HG03060 (cell line): Measurements from ENCODE around the gene MEIS3.
"Not testable (repeated sequence)": the region's sequence is repeated elsewhere in the genome, so short reads cannot be mapped to it uniquely, and the experiment has no call there.

Source experiments
- ATAC-seq: cut with Tn5 transposase; IDR thresholded peaks from one replicate; pipeline ENCODE4 v1.9.1; 2021; ENCODE audit warnings: low read depth, moderate number of reproducible peaks; ENCODE audit not compliant: unreplicated experiment

Gene MEIS3

DNA sequence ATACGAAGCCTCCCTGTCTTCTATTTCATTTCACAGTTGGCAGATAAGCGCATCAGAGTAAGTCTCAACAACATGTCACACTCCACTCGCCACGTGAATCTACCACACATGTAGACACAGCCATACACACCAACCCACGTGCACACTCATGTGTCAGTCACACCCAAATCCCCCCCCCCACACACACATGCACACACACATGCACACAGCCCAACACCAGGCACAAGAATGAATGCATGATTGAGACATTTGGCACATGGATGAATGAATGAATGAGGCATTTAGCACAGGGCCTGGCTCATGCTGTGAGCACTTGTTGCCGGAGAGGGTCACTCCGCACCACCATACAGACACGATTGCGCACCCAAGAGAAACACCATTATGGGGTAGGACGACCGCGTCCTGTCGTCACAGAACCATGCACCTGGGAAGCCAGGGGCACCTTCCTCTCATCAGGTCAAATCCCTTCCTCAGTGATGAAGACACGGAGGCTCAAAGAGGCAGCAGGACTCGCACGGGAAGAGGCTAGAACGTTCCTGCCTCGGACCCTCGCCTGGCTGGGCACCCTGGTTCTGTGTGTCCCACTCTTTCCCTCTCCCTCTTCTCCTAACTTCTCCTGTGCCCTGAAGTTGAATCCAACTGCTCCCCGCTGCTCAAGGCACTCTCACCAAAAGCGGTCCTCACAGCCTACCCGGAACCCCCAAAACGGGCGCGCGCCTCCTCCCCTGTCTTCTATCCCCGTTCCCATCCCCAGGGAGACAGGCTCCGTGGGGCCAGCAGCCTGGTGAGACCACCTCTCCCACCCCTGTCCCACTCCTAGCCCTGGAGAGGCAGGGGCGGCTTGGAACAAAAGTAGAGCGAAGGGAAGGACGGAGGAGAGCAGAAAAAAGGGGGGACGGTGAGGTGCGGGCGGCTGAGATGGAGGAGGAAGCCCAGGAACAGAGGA is 1.3 kb downstream of the MEIS3 start:
- ATAC-seq: no peak

DNA sequence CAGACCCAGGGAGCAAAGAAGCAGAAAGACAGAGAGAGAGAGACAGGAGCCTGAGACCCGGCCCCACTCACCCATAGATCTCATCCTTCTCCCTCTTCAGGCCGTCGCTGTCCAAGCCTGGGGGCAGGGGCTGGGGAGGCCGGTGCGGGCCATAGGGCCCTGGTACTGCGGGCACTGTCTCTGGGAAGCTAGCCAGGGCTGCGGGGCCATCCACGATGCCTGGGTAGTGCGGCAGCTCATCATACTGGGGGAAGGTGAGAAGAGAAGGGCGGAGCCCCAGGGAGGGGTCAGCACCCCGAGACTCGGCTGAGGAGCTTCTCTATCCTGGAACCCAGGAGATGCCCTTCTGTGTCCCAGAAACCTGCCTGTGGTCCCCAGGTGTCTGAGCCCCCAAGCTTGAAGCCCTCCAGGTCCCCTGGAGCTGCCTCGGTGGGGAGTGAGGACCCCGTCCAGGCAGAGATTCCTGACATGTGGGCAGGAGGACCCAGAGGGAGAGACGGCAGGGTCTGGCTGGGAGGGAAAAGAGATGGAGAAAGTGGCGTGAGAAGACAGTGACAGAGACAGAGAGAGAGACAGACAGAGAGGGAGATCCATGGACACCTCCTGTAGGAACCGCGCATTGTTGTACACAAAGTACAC is 2.1 kb downstream of the MEIS3 start:
- no peak for ATAC-seq

DNA sequence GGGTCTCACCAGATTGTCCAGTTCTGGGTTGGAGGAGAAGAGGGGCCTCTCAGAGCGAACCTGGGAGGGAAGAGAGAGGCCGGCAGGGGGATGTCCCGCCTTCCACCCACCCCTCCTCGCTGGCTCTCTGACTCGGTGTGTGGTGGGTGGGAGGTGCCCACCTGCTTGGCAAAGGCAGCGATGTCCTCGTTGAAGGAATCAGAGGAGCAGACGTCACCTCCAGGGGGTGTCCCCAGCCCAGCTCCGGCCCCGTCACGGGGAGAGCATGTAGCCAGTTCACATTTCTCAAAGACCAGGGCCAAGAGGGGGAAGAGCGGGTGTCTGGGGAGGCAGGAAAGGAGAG is 2.7 kb downstream of the MEIS3 start:
- ATAC-seq: no peak

GRCh38 chr19:47415953-47416642 is 3.2 kb downstream of the MEIS3 start:
- ATAC-seq: no peak

GRCh38 chr19:47414469-47414868 is 4.9 kb downstream of the MEIS3 start:
- no peak for ATAC-seq

GRCh38 chr19:47413941-47414340 is 5.4 kb downstream of the MEIS3 start:
- ATAC-seq: no peak

DNA sequence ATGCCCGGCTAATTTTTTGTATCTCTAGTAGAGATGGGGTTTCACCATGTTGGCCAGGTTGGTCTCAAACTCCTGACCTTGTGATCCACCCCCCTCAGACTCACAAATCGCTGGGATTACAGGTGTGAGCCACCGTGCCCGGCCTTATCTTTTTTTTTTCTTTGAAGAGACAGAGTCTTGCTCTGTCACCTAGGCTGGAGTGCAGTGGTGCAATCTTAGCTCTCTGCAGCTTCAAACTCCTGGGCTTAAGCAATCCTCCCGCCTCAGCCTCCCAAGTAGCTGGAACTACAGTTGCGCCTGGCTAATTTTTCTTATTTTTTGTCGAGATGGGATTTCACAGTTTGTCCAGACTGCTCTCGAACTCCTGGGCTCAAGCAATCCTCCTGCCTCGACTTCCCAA is 7.6 kb downstream of the MEIS3 start:
- not testable (repeated sequence) for ATAC-seq

GRCh38 chr19:47411101-47411500 is 8.2 kb downstream of the MEIS3 start:
- ATAC-seq: no peak

DNA sequence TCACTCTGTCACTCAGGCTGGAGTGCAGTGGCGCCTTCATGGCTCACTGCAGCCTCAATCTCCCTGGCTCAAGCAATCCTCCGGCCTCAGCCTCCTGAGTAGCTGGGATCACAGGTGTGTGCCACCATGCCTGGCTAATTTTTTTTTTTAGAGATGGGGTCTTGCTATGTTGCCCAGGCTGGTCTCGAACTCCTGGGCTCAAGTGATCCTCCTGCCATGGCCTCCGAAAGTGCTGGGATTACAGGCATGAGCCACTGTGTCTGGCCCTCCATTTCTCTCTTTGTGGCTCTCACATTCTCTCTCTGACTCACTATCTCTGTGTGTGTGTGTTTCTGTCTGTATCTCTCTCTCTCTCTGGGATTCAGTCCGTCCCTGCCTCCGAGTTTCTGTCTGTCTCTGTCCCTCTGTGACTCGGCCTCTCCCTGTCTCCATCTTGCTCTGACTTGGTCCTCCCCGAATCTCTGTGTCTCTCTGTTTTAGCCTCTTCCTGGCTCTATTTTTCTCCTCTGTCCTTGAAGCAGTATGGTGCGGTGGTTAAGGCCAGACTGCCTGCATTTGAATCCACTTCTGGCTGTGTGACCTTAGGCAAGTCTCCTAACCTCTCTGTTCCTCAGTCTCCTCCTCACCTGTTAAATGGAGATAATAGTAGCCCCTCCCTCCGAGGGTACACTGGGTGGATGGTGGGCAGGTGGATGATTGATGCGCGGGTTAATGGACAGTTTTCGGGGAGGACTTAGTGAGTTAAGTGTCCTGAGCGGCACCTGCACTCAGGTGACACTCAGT is 11.0 kb downstream of the MEIS3 start:
- no peak for ATAC-seq

GRCh38 chr19:47407417-47407774 is 11.9 kb downstream of the MEIS3 start:
- ATAC-seq: no peak

DNA sequence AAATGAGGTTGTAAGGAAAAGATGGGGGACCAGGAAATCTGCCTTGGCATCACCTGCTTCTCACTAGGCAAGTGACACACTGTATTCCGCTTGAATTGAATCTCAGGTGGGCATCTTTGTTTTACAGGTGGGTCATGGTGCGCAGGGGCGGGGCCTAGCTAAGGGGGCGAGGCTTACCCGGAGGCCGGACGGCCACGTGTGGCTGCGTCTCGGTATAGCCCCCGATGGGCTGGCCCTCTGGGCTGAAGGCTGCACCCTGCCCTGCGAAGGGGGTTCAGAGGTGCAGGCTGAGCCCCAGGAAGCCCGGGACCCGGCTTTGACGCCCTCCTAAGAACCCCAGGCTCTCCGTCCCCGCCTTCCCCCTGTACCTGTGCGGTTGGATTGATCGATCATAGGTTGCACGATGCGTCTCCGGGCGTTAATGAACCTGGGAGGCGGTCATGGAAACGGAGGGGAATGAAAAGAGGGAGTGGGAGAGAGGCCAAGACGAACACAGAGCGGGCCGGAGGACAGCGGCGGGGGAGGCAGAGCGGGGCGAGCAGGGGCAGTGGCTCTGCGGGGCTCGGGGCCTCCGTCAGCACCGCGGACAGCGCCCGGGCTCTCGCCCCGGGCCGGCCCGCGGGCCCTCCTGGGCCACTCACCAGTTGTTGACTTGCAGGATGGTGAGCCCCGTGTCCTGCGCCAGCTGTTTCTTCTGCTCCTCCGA is 12.5 kb downstream of the MEIS3 start:
- no peak for ATAC-seq

- no peak for ATAC-seq
Observed at GRCh38 chr19:47405854-47406417, 13.4 kb downstream of the MEIS3 start.

- ATAC-seq: no peak
Observed at GRCh38 chr19:47405197-47405550, 14.2 kb downstream of the MEIS3 start.

- ATAC-seq: no peak
Observed at GRCh38 chr19:47404334-47405196, 14.8 kb downstream of the MEIS3 start.

GRCh38 chr19:47402504-47402903 is 16.8 kb downstream of the MEIS3 start:
- no peak for ATAC-seq

GRCh38 chr19:47398707-47399597 is 20.4 kb downstream of the MEIS3 start:
- no peak for ATAC-seq

GRCh38 chr19:47391510-47392223 is 27.7 kb downstream of the MEIS3 start:
- no peak for ATAC-seq
